ENCODE results near the gene RNF214. TPM values are rescaled to one million over a fixed set of nuclear protein-coding genes. Genes with fewer than 3 reads are reported as not detected.

The RNF214 gene
- polyA plus RNA-seq, 1 donor (not counting 4 experiments of a cell fraction or from before 2014, with no cell fraction given), result 11.8 TPM

- H3K79me2 ChIP-seq (ENCODE audit: control insufficient read depth, insufficient read depth, low read length), result no peaks in the 10 kb centered on the region
- FAIRE-seq, result no peak
- H3K4me3 ChIP-seq (ENCODE audit: control insufficient read depth in 2 of 3, extremely low read depth in 1 of 3, insufficient read depth in 2 of 3, low read depth in 1 of 3, low read length in 3 of 3), result no peak overlapping the region
- dilution Hi-C loops (cut with MboI; ENCODE audit: extremely low pct_ligation_motif_present, low sequenced_read_pairs), result loop anchor here (5.0 kb wide), 1 partner anchor 47 kb away; no protein-coding TSS in a partner anchor
- peaks cover 16 to 21% of the 10 kb centered on the region in 2 experiments for H3K36me3 ChIP-seq (ENCODE audit: control insufficient read depth in 2 of 2, extremely low read depth in 1 of 2, insufficient read depth in 2 of 2, low read length in 2 of 2)
- no peaks in the 10 kb centered on the region for H4K20me1 ChIP-seq (ENCODE audit: control insufficient read depth, extremely low read depth, insufficient read depth, low read length)
- no peaks in the 10 kb centered on the region for H3K9me3 ChIP-seq (ENCODE audit: control insufficient read depth, low read depth, low read length)
- TF ChIP-seq EZH2 (IDR thresholded peaks at IDR 0.05; ENCODE audit: low read length) (no peak), CTCF (optimal IDR thresholded peaks at IDR 0.05 in 1 of 3, IDR thresholded peaks at IDR 0.05 in 1 of 3, conservative IDR thresholded peaks at IDR 0.05 in 1 of 3; ENCODE audit: extremely low read depth in 1 of 3, insufficient read depth in 2 of 3, low read length in 3 of 3) (no peak)
- no peak for DNase-seq (ENCODE audit: low read depth, low spot score)
- no peak overlapping the region for H3K9ac ChIP-seq (ENCODE audit: control insufficient read depth, extremely low read depth, insufficient read depth, low read length)
- no peaks in the 10 kb centered on the region for H3K27me3 ChIP-seq (ENCODE audit: control insufficient read depth, extremely low read depth, insufficient read depth, low read length)
- H3K9me1 ChIP-seq (ENCODE audit: control insufficient read depth, extremely low read depth, insufficient read depth, low read length), result no peaks in the 10 kb centered on the region
- no peaks in the 10 kb centered on the region for H3K4me1 ChIP-seq (ENCODE audit: control insufficient read depth, extremely low read depth, insufficient read depth, low read length)
- no peak overlapping the region for H3K27ac ChIP-seq (ENCODE audit: control insufficient read depth, insufficient read depth, low read length)
- no peak overlapping the region for H2AFZ ChIP-seq (ENCODE audit: control insufficient read depth, low read length)
- H3K4me2 ChIP-seq (ENCODE audit: control insufficient read depth, extremely low read depth, insufficient read depth, low read depth, low read length), result no peak overlapping the region
Observed at GRCh38 chr11:117289795-117290194, 57.3 kb downstream of the RNF214 start.

DNA sequence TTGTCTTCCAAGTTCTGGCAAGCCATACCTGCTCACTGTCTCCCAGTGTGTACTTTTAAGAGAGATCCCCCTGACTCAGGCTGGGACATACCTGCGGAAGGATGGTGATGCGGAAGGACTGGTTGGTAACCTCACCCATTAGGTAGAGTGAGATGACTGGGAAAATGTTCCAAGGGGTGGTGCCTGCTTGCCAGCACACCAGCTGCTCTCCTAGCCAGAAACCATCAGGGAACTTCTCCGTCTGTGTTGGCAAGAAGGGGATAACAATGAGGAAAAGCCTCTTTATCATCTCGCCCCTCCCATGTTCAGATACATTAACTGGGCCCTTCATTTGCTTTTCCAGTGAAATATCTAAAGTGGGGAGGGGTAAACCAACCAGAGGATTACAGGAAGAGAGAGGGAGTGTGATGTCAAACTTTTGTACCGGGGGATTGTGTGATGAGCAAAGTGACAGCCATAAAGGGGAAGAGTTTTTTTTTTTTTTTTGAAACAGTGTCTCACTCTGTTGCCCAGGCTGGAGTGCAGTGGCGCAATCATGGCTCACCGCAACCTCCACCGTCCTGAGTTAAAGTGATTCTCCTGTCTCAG is 58.4 kb downstream of the RNF214 start, which contains the start of gene BACE1-AS:
BACE1-AS (plus strand) TSS at position 538 of the 588 bp plus-strand sequence.
- peaks cover 15 to 16% of the 10 kb centered on the region in 2 experiments for H3K36me3 ChIP-seq (ENCODE audit: control insufficient read depth in 2 of 2, extremely low read depth in 1 of 2, insufficient read depth in 2 of 2, low read length in 2 of 2)
- H3K27ac ChIP-seq (ENCODE audit: control insufficient read depth, insufficient read depth, low read length), result no peak within 1 kb of the TSS
- H3K4me3 ChIP-seq (ENCODE audit: control insufficient read depth in 2 of 3, extremely low read depth in 1 of 3, insufficient read depth in 2 of 3, low read depth in 1 of 3, low read length in 3 of 3), result no peak within 1 kb of the TSS
- H3K9ac ChIP-seq (ENCODE audit: control insufficient read depth, extremely low read depth, insufficient read depth, low read length), result no peak within 1 kb of the TSS
- TF ChIP-seq EZH2 (IDR thresholded peaks at IDR 0.05; ENCODE audit: low read length), result no peak
- no peak for TF ChIP-seq CTCF (optimal IDR thresholded peaks at IDR 0.05 in 1 of 3, IDR thresholded peaks at IDR 0.05 in 1 of 3, conservative IDR thresholded peaks at IDR 0.05 in 1 of 3; ENCODE audit: extremely low read depth in 1 of 3, insufficient read depth in 2 of 3, low read length in 3 of 3)
- H3K27me3 ChIP-seq (ENCODE audit: control insufficient read depth, extremely low read depth, insufficient read depth, low read length), result no peaks in the 10 kb centered on the region
- DNase-seq (ENCODE audit: low read depth, low spot score), result no peak
- no peaks in the 10 kb centered on the region for H3K9me3 ChIP-seq (ENCODE audit: control insufficient read depth, low read depth, low read length)
- no peak for FAIRE-seq
- no peak within 1 kb of the TSS for H3K4me2 ChIP-seq (ENCODE audit: control insufficient read depth, extremely low read depth, insufficient read depth, low read depth, low read length)
- no peaks in the 10 kb centered on the region for H4K20me1 ChIP-seq (ENCODE audit: control insufficient read depth, extremely low read depth, insufficient read depth, low read length)
- no peaks in the 10 kb centered on the region for H3K79me2 ChIP-seq (ENCODE audit: control insufficient read depth, insufficient read depth, low read length)
- no peak within 1 kb of the TSS for H2AFZ ChIP-seq (ENCODE audit: control insufficient read depth, low read length)
- dilution Hi-C loops (cut with MboI; ENCODE audit: extremely low pct_ligation_motif_present, low sequenced_read_pairs), result no loop called here
- H3K9me1 ChIP-seq (ENCODE audit: control insufficient read depth, extremely low read depth, insufficient read depth, low read length), result no peaks in the 10 kb centered on the region
- H3K4me1 ChIP-seq (ENCODE audit: control insufficient read depth, extremely low read depth, insufficient read depth, low read length), result no peaks in the 10 kb centered on the region

All from keratinocyte (primary cell).